ENCODE results near the gene PCYOX1L.

The PCYOX1L gene

GRCh38 chr5:149353911-149354310 is 3.9 kb upstream of the PCYOX1L start:
- Histone ChIP-seq H3K27ac (ENCODE audit: insufficient read depth, low read length, poor library complexity, severe bottlenecking) (no peak overlapping the region), H3K27me3 (replicated peaks; ENCODE audit: control insufficient read depth, insufficient read depth, low read length, poor library complexity, severe bottlenecking) (no peaks in the 10 kb centered on the region), H3K4me3 (ENCODE audit: insufficient read depth, low read depth, low read length, poor library complexity, severe bottlenecking) (no peak overlapping the region), H3K36me3 (ENCODE audit: control insufficient read depth, insufficient read depth, low read length) (peaks cover 56% of the 10 kb centered on the region), H3K9me3 (ENCODE audit: control insufficient read depth, low read length) (no peaks in the 10 kb centered on the region), H3K4me1 (ENCODE audit: control insufficient read depth, insufficient read depth, low read length, poor library complexity, severe bottlenecking) (peaks cover 18% of the 10 kb centered on the region)
- no peak for DNase-seq

- Histone ChIP-seq H3K4me1 (ENCODE audit: control insufficient read depth, insufficient read depth, low read length, poor library complexity, severe bottlenecking) (peaks cover 23% of the 10 kb centered on the region), H3K4me3 (ENCODE audit: insufficient read depth, low read depth, low read length, poor library complexity, severe bottlenecking) (no peak overlapping the region), H3K9me3 (ENCODE audit: control insufficient read depth, low read length) (no peaks in the 10 kb centered on the region), H3K27ac (ENCODE audit: insufficient read depth, low read length, poor library complexity, severe bottlenecking) (no peak overlapping the region), H3K36me3 (ENCODE audit: control insufficient read depth, insufficient read depth, low read length) (peaks cover 42% of the 10 kb centered on the region), H3K27me3 (replicated peaks; ENCODE audit: control insufficient read depth, insufficient read depth, low read length, poor library complexity, severe bottlenecking) (no peaks in the 10 kb centered on the region)
- no peak for DNase-seq
Measured at GRCh38 chr5:149355688-149356087, 2.2 kb upstream of the PCYOX1L start.

GRCh38 chr5:149356391-149356790 is 1.5 kb upstream of the PCYOX1L start:
- H3K4me1 ChIP-seq (ENCODE audit: control insufficient read depth, insufficient read depth, low read length, poor library complexity, severe bottlenecking) = peaks cover 29% of the 10 kb centered on the region
- H3K36me3 ChIP-seq (ENCODE audit: control insufficient read depth, insufficient read depth, low read length) = peaks cover 35% of the 10 kb centered on the region
- no peaks in the 10 kb centered on the region for H3K9me3 ChIP-seq (ENCODE audit: control insufficient read depth, low read length)
- no peak overlapping the region for H3K4me3 ChIP-seq (ENCODE audit: insufficient read depth, low read depth, low read length, poor library complexity, severe bottlenecking)
- DNase-seq = no peak
- no peaks in the 10 kb centered on the region for H3K27me3 ChIP-seq (replicated peaks; ENCODE audit: control insufficient read depth, insufficient read depth, low read length, poor library complexity, severe bottlenecking)
- no peak overlapping the region for H3K27ac ChIP-seq (ENCODE audit: insufficient read depth, low read length, poor library complexity, severe bottlenecking)

- Histone ChIP-seq H3K27ac (ENCODE audit: insufficient read depth, low read length, poor library complexity, severe bottlenecking) (peak overlapping the region; percentile 76), H3K4me1 (ENCODE audit: control insufficient read depth, insufficient read depth, low read length, poor library complexity, severe bottlenecking) (peaks cover 24% of the 10 kb centered on the region)
- peak in 2 of 3 donors; percentile 19 to 27 for DNase-seq
Measured at GRCh38 chr5:149358294-149358651, 427 bp downstream of the PCYOX1L start.

GRCh38 chr5:149358868-149359495 is 1.1 kb downstream of the PCYOX1L start:
- Histone ChIP-seq H3K9me3 (ENCODE audit: control insufficient read depth, low read length) (no peaks in the 10 kb centered on the region), H3K27me3 (replicated peaks; ENCODE audit: control insufficient read depth, insufficient read depth, low read length, poor library complexity, severe bottlenecking) (no peaks in the 10 kb centered on the region), H3K36me3 (ENCODE audit: control insufficient read depth, insufficient read depth, low read length) (peaks cover 21% of the 10 kb centered on the region), H3K4me3 (ENCODE audit: insufficient read depth, low read depth, low read length, poor library complexity, severe bottlenecking) (peak overlapping the region; percentile 68), H3K4me1 (ENCODE audit: control insufficient read depth, insufficient read depth, low read length, poor library complexity, severe bottlenecking) (peaks cover 24% of the 10 kb centered on the region), H3K27ac (ENCODE audit: insufficient read depth, low read length, poor library complexity, severe bottlenecking) (peak overlapping the region; percentile 76)
- no peak for DNase-seq

More at GRCh38 chr5:149358294-149358651, 427 bp downstream of the PCYOX1L start:
- Histone ChIP-seq H3K4me3 (ENCODE audit: insufficient read depth, low read depth, low read length, poor library complexity, severe bottlenecking) (peak overlapping the region; percentile 68), H3K9me3 (ENCODE audit: control insufficient read depth, low read length) (no peaks in the 10 kb centered on the region), H3K36me3 (ENCODE audit: control insufficient read depth, insufficient read depth, low read length) (peaks cover 21% of the 10 kb centered on the region), H3K27me3 (replicated peaks; ENCODE audit: control insufficient read depth, insufficient read depth, low read length, poor library complexity, severe bottlenecking) (no peaks in the 10 kb centered on the region)

- Histone ChIP-seq H3K9me3 (ENCODE audit: control insufficient read depth, low read length) (no peaks in the 10 kb centered on the region), H3K27ac (ENCODE audit: insufficient read depth, low read length, poor library complexity, severe bottlenecking) (peak overlapping the region; percentile 33), H3K27me3 (replicated peaks; ENCODE audit: control insufficient read depth, insufficient read depth, low read length, poor library complexity, severe bottlenecking) (no peaks in the 10 kb centered on the region)
Measured at GRCh38 chr5:149360272-149360671, 2.4 kb downstream of the PCYOX1L start.

GRCh38 chr5:149362541-149362940 is 4.7 kb downstream of the PCYOX1L start:
- Histone ChIP-seq H3K27ac (ENCODE audit: insufficient read depth, low read length, poor library complexity, severe bottlenecking) (no peak overlapping the region), H3K4me1 (ENCODE audit: control insufficient read depth, insufficient read depth, low read length, poor library complexity, severe bottlenecking) (peaks cover 24% of the 10 kb centered on the region), H3K36me3 (ENCODE audit: control insufficient read depth, insufficient read depth, low read length) (peaks cover 6% of the 10 kb centered on the region), H3K4me3 (ENCODE audit: insufficient read depth, low read depth, low read length, poor library complexity, severe bottlenecking) (no peak overlapping the region), H3K27me3 (replicated peaks; ENCODE audit: control insufficient read depth, insufficient read depth, low read length, poor library complexity, severe bottlenecking) (no peaks in the 10 kb centered on the region), H3K9me3 (ENCODE audit: control insufficient read depth, low read length) (no peaks in the 10 kb centered on the region)
- DNase-seq = no peak

More at GRCh38 chr5:149360272-149360671, 2.4 kb downstream of the PCYOX1L start:
- H3K36me3 ChIP-seq (ENCODE audit: control insufficient read depth, insufficient read depth, low read length) = peaks cover 10% of the 10 kb centered on the region
- H3K4me3 ChIP-seq (ENCODE audit: insufficient read depth, low read depth, low read length, poor library complexity, severe bottlenecking) = no peak overlapping the region
- H3K4me1 ChIP-seq (ENCODE audit: control insufficient read depth, insufficient read depth, low read length, poor library complexity, severe bottlenecking) = peaks cover 24% of the 10 kb centered on the region
- no peak for DNase-seq

GRCh38 chr5:149363358-149363757 is 5.5 kb downstream of the PCYOX1L start:
- Histone ChIP-seq H3K9me3 (ENCODE audit: control insufficient read depth, low read length) (no peaks in the 10 kb centered on the region), H3K27ac (ENCODE audit: insufficient read depth, low read length, poor library complexity, severe bottlenecking) (no peak overlapping the region), H3K4me3 (ENCODE audit: insufficient read depth, low read depth, low read length, poor library complexity, severe bottlenecking) (no peak overlapping the region), H3K4me1 (ENCODE audit: control insufficient read depth, insufficient read depth, low read length, poor library complexity, severe bottlenecking) (peaks cover 24% of the 10 kb centered on the region), H3K27me3 (replicated peaks; ENCODE audit: control insufficient read depth, insufficient read depth, low read length, poor library complexity, severe bottlenecking) (no peaks in the 10 kb centered on the region), H3K36me3 (ENCODE audit: control insufficient read depth, insufficient read depth, low read length) (peaks cover 6% of the 10 kb centered on the region)
- DNase-seq = no peak

- Histone ChIP-seq H3K4me1 (ENCODE audit: control insufficient read depth, insufficient read depth, low read length, poor library complexity, severe bottlenecking) (peaks cover 23% of the 10 kb centered on the region), H3K36me3 (ENCODE audit: control insufficient read depth, insufficient read depth, low read length) (peaks cover 6% of the 10 kb centered on the region), H3K27me3 (replicated peaks; ENCODE audit: control insufficient read depth, insufficient read depth, low read length, poor library complexity, severe bottlenecking) (no peaks in the 10 kb centered on the region), H3K9me3 (ENCODE audit: control insufficient read depth, low read length) (no peaks in the 10 kb centered on the region), H3K27ac (ENCODE audit: insufficient read depth, low read length, poor library complexity, severe bottlenecking) (no peak overlapping the region), H3K4me3 (ENCODE audit: insufficient read depth, low read depth, low read length, poor library complexity, severe bottlenecking) (no peak overlapping the region)
- DNase-seq = no peak
Measured at GRCh38 chr5:149363936-149364335, 6.1 kb downstream of the PCYOX1L start.

- no peak for DNase-seq
- H3K9me3 ChIP-seq (ENCODE audit: control insufficient read depth, low read length) = no peaks in the 10 kb centered on the region
- no peaks in the 10 kb centered on the region for H3K27me3 ChIP-seq (replicated peaks; ENCODE audit: control insufficient read depth, insufficient read depth, low read length, poor library complexity, severe bottlenecking)
- H3K4me1 ChIP-seq (ENCODE audit: control insufficient read depth, insufficient read depth, low read length, poor library complexity, severe bottlenecking) = peaks cover 16% of the 10 kb centered on the region
- no peak overlapping the region for H3K4me3 ChIP-seq (ENCODE audit: insufficient read depth, low read depth, low read length, poor library complexity, severe bottlenecking)
- H3K27ac ChIP-seq (ENCODE audit: insufficient read depth, low read length, poor library complexity, severe bottlenecking) = no peak overlapping the region
- H3K36me3 ChIP-seq (ENCODE audit: control insufficient read depth, insufficient read depth, low read length) = peaks cover 6% of the 10 kb centered on the region
Measured at GRCh38 chr5:149364719-149365118, 6.9 kb downstream of the PCYOX1L start.

All from effector memory CD4-positive, alpha-beta T cell (primary cell).